Measurements from ENCODE around the gene EFR3B. TPM values are rescaled to one million over a fixed set of nuclear protein-coding genes. Genes with fewer than 3 reads are reported as not detected.
"Not testable (repeated sequence)": the region's sequence is repeated elsewhere in the genome, so short reads cannot be mapped to it uniquely, and the experiment has no call there.

The EFR3B gene
- total RNA-seq, 6 experiments from 2014 or later: 0.17 to 0.54 (median 0.33) TPM

DNA sequence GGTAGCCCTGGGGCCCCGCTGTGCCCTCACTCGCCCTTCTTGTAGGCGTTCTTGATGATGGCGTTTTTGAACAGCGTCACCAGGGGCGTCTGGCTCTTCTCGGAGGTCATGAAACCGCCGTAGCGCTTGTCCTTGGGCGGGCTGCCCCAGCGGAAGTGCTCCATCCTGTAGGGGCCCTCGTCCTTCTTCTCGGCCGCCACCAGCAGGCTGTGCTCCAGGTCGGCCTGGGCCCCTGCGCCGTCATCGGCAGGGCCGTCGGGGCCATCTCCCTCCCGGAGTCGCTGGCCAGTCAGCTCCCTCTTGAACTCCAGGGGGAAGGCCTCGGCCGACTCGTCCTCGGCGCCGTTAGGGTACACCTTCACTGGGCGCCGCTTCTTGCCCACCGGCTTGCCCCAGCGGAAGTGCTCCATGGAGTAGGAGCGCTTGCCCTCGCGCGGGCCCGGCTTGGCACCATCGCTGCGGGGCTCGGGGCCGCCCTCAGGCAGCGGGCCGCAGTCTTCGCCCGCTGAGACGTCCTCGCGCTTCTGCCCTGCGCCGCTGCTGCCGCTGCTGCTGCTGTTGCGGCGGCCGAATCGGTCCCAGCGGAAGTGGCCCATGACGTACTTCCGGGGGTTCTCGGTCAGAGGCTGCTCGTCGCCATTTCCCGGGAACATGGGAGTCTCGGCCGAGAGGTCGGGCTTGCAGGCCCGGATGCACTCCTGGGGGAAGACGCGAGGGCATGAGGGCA, 119.3 kb downstream of the EFR3B start:
- H3K9me3 Mint-ChIP-seq: no peaks in the 10 kb centered on the region
- no peaks in the 10 kb centered on the region for H3K36me3 Mint-ChIP-seq (ENCODE audit: low read depth)
- H3K27me3 Mint-ChIP-seq (ENCODE audit: insufficient read depth): peaks cover 40% of the 10 kb centered on the region
- TF ChIP-seq, protein P1, sequence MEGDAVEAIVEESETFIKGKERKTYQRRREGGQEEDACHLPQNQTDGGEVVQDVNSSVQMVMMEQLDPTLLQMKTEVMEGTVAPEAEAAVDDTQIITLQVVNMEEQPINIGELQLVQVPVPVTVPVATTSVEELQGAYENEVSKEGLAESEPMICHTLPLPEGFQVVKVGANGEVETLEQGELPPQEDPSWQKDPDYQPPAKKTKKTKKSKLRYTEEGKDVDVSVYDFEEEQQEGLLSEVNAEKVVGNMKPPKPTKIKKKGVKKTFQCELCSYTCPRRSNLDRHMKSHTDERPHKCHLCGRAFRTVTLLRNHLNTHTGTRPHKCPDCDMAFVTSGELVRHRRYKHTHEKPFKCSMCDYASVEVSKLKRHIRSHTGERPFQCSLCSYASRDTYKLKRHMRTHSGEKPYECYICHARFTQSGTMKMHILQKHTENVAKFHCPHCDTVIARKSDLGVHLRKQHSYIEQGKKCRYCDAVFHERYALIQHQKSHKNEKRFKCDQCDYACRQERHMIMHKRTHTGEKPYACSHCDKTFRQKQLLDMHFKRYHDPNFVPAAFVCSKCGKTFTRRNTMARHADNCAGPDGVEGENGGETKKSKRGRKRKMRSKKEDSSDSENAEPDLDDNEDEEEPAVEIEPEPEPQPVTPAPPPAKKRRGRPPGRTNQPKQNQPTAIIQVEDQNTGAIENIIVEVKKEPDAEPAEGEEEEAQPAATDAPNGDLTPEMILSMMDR (IDR thresholded peaks at IDR 0.05): no peak
- DNase-seq: no peak
- no peaks in the 10 kb centered on the region for H3K4me1 Mint-ChIP-seq (ENCODE audit: low read depth)
- H3K4me3 Mint-ChIP-seq: no peak overlapping the region
- H3K27ac Mint-ChIP-seq: no peak overlapping the region

DNA sequence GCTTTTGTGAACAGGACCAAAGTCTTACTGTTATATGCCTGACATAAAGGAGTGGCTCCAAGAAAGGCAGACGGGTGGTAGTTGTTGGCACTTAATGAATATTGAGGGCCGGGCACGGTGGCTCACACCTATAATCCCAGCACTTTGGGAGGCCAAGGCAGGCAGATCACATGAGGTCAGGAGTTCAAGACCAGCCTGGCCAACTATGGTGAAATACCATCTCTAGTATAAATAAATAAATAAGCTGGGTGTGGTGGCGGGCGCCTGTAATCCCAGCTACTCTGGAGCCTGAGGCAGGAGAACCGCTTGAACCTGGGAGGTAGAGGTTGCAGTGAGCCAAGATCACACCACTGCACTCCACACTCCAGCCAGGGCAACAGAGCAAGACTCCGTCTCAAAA, 120.2 kb downstream of the EFR3B start:
- H3K36me3 Mint-ChIP-seq (ENCODE audit: low read depth); H3K4me3 Mint-ChIP-seq; DNase-seq; H3K4me1 Mint-ChIP-seq (ENCODE audit: low read depth); H3K9me3 Mint-ChIP-seq; H3K27ac Mint-ChIP-seq: not testable (repeated sequence)
- H3K27me3 Mint-ChIP-seq (ENCODE audit: insufficient read depth): peaks cover 45% of the 10 kb centered on the region

DNA sequence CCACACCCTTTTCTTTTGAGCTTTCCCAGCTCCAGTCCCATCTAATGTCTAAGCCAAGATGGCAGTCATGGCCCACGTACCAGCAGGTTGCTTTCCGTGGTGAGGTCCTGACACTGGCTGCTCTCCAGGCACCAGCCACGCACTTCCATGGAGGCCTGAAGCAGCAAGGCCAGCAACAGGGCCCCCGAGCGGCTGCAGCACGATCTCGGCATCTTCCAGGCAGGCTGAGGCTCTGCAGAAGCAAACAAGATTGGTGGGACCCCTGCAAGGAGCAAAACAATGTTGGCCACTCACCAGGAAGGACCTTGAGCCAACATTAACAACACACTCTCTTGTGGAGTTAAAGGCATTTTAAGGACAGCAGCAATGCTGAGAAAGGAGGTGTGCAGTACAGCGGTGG, 122.7 kb downstream of the EFR3B start:
- Mint-ChIP-seq H3K27me3 (ENCODE audit: insufficient read depth) (peaks cover 49% of the 10 kb centered on the region), H3K4me1 (ENCODE audit: low read depth) (no peaks in the 10 kb centered on the region), H3K9me3 (no peaks in the 10 kb centered on the region), H3K4me3 (no peak overlapping the region), H3K27ac (no peak overlapping the region), H3K36me3 (ENCODE audit: low read depth) (no peaks in the 10 kb centered on the region)
- TF ChIP-seq, protein P1 (IDR thresholded peaks at IDR 0.05): no peak
- DNase-seq: no peak

DNA sequence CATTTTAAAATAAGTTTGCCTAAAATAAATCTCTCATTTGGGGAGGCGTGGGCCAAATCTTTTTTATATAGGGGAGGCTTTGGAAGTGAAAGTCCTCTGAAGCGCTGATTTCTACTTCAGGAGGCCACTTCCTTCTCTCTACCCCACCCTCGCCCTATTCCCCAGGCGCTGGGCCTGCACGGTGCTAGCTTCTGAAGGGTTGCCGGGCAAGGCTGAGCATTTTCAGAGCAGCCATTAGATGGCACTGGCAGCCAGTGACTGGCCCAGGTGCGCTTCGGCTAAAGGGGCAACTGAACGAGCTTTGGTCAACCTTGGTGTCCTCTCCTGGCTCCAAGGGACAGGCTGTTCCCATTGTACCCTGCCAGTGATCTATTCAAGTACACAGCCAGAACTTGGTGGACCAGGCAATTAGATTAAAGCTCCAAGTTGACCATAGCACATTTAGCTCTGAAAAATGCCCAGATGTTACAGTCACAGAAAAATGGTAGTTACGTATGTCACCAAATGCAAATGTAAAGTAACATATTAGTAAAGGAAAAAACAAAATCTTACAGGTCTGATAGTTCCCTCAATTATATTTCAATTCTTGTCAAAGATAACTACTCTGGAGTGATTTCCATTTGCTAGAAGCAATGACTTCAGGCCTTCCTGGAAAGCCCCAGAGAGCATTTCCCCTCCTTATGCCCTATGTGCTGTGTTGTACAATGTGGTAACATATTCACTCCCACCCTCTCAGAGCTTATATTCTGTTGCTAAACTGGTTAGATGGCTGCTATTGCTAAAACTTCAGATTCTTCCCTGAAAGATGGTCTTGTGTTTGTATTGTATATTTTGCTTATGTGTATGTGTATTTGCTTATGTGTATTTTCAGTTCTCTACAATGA, 124.4 kb downstream of the EFR3B start:
- Mint-ChIP-seq H3K4me3 (no peak overlapping the region), H3K27ac (no peak overlapping the region), H3K4me1 (ENCODE audit: low read depth) (no peaks in the 10 kb centered on the region), H3K9me3 (no peaks in the 10 kb centered on the region), H3K27me3 (ENCODE audit: insufficient read depth) (peaks cover 54% of the 10 kb centered on the region), H3K36me3 (ENCODE audit: low read depth) (no peaks in the 10 kb centered on the region)
- TF ChIP-seq, protein P1 (IDR thresholded peaks at IDR 0.05): no peak
- DNase-seq: no peak

DNA sequence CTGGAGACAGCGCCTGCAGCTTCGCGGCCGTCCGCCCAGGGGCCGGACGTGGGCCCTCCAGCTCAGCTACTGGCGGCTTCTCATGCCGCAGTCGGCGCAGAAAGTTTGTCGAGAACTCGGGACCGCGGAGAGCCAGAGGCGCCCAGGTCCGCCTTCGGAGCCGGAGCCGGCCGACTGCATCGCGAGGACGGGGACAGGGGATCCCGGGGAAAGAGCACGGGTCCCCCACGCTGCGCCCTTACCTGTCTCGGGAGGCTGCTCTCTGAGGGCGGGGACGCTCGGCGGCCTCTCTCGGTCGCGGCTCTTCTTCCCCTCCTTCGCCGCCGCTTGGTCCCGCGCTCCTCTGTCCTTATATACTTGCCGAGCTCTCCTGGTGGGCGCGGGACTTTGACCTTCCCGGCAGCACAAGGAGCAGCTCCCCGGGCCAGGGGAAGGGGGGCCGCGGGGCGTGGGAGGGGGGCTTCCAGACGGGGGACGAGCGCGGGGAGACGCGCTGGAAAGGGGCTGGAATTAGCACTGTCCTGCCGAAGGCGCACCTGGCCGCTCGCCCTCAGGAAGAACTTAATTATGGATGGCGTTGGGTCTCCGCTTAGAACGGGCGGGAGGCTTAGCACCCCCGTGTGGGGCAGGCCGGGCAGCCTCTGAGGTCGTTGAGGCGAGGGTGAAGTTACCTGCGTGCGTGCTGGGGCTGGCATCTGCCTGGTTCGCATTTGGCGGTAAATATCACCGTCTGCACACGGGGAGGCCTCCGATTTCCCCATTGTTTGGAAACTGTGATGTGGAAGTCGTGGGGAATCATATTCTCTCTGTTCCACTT, 126.6 kb downstream of the EFR3B start, which contains the start of gene POMC:
Gene POMC (minus strand): TSS at position 325 of the 817 bp plus-strand sequence. CDS start 3,808 bp downstream, outside the sequence.
- TF ChIP-seq, protein P1 (IDR thresholded peaks at IDR 0.05): no peak
- DNase-seq: no peak
- Mint-ChIP-seq H3K4me1 (ENCODE audit: low read depth) (no peaks in the 10 kb centered on the region), H3K9me3 (no peaks in the 10 kb centered on the region), H3K27ac (no peak within 1 kb of the TSS), H3K27me3 (ENCODE audit: insufficient read depth) (peaks cover 50% of the 10 kb centered on the region), H3K4me3 (no peak within 1 kb of the TSS), H3K36me3 (ENCODE audit: low read depth) (no peaks in the 10 kb centered on the region)

Measured in HFFc6 (cell line).